HCT116 (cell line): ENCODE measurements around the gene CFAP77.

Source experiments
- EZH2 ChIP-seq: fragments of 200-600 bp; sonication (generic); IDR thresholded peaks from 2 replicates; pipeline ENCODE4 v1.6.1; 2017; ENCODE audit warnings: antibody characterized with exemption, mixed run types
- POLR2A ChIP-seq: IDR thresholded peaks from 2 replicates; pipeline ENCODE4 v1.7.0; 2011; ENCODE audit warnings: borderline replicate concordance; ENCODE audit not compliant: insufficient read depth, insufficient read length; ENCODE audit errors: extremely low read depth
- YY1 ChIP-seq: IDR thresholded peaks from 2 replicates; pipeline ENCODE4 v1.6.1; 2011; ENCODE audit warnings: low read length, low read depth, moderate library complexity, mild to moderate bottlenecking; ENCODE audit not compliant: insufficient replicate concordance; ENCODE audit errors: extremely low read depth
- TF ChIP-seq, protein P1 (sequence below), 3 experiments: fragments of 200-600 bp in 1 of 3; sonication (generic) in 1 of 3; IDR thresholded peaks in 2 of 3; conservative IDR thresholded peaks in 1 of 3; 2 replicates each; pipeline ENCODE4 v1.5.1; 2012 to 2017; ENCODE audit warnings: low read depth in 2 of 3, low read length in 2 of 3, antibody characterized with exemption in 1 of 3, borderline replicate concordance in 1 of 3, control low read depth in 1 of 3, mild to moderate bottlenecking in 1 of 3, mixed read lengths in 1 of 3, mixed run types in 1 of 3, moderate library complexity in 1 of 3; ENCODE audit not compliant: insufficient read depth in 1 of 3
- TF ChIP-seq, protein P2 (sequence below): IDR thresholded peaks from 2 replicates; pipeline ENCODE4 v1.6.1; 2012

DNA sequence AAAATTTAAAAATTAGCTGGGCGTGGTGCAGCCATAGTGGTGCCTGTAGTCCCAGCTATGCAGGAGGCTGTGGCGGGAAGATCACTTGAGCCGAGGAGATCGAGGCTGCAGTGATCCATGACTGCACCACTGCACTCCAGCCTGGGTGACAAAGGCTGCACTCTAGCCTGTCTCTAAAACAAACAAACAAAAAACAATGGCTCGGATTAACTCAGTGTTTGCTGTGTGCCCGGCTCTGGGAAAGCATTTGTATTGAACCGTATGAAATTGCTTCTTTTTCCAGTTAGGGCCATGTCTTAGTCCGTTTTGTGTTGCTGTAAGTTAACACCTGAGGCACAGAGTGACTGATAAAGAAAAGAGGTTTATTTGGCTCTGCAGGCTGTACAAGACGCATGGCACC lies 62.6 kb downstream of the CFAP77 start:
- TF ChIP-seq, protein P1, sequence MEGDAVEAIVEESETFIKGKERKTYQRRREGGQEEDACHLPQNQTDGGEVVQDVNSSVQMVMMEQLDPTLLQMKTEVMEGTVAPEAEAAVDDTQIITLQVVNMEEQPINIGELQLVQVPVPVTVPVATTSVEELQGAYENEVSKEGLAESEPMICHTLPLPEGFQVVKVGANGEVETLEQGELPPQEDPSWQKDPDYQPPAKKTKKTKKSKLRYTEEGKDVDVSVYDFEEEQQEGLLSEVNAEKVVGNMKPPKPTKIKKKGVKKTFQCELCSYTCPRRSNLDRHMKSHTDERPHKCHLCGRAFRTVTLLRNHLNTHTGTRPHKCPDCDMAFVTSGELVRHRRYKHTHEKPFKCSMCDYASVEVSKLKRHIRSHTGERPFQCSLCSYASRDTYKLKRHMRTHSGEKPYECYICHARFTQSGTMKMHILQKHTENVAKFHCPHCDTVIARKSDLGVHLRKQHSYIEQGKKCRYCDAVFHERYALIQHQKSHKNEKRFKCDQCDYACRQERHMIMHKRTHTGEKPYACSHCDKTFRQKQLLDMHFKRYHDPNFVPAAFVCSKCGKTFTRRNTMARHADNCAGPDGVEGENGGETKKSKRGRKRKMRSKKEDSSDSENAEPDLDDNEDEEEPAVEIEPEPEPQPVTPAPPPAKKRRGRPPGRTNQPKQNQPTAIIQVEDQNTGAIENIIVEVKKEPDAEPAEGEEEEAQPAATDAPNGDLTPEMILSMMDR (IDR thresholded peaks at IDR 0.05 in 2 of 3, conservative IDR thresholded peaks at IDR 0.05 in 1 of 3; ENCODE audit: borderline replicate concordance in 1 of 3, insufficient read depth in 1 of 3, low read depth in 2 of 3, low read length in 2 of 3) = no peak
- TF ChIP-seq EZH2 (no peak), YY1 (no peak), POLR2A (no peak)
- TF ChIP-seq, protein P2, sequence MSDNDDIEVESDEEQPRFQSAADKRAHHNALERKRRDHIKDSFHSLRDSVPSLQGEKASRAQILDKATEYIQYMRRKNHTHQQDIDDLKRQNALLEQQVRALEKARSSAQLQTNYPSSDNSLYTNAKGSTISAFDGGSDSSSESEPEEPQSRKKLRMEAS = no peak
